MM.1S (cell line): Measurements from ENCODE around the gene WRNIP1.

Experiments
- DNase-seq: peaks from one replicate; pipeline ENCODE4 v3.0.0-alpha.2; 2015
- H2AFZ ChIP-seq: fragments of 300-600 bp; sonication (generic); 2 replicates; pipeline ENCODE4 v1.6.0; 2016; ENCODE audit warnings: antibody characterized with exemption, low read length
- H3F3A ChIP-seq: fragments of 300-600 bp; sonication (generic); 2 replicates; pipeline ENCODE4 v1.6.1; 2016; ENCODE audit warnings: mild to moderate bottlenecking, antibody characterized with exemption, low read length, moderate library complexity, mixed read lengths; ENCODE audit not compliant: insufficient read depth
- H3K27ac ChIP-seq: fragments of 300-600 bp; sonication (generic); 2 replicates; pipeline ENCODE4 v1.5.1; 2016; ENCODE audit warnings: mild to moderate bottlenecking, low read length
- H3K27me3 ChIP-seq: fragments of 300-600 bp; sonication (generic); replicated peaks from 2 replicates; pipeline ENCODE4 v1.6.0; 2016; ENCODE audit warnings: low read length; ENCODE audit not compliant: insufficient read depth
- H3K36me3 ChIP-seq: fragments of 300-600 bp; sonication (generic); replicated peaks from 2 replicates; pipeline ENCODE4 v1.6.1; 2016; ENCODE audit warnings: mild to moderate bottlenecking, low read length, mixed read lengths; ENCODE audit not compliant: insufficient read depth
- H3K4me1 ChIP-seq: fragments of 300-600 bp; sonication (generic); 2 replicates; pipeline ENCODE4 v1.6.1; 2016; ENCODE audit warnings: low read length, mixed read lengths
- H3K4me2 ChIP-seq: fragments of 300-600 bp; sonication (generic); 2 replicates; pipeline ENCODE4 v1.6.0; 2016; ENCODE audit warnings: low read depth, low read length
- H3K4me3 ChIP-seq: fragments of 300-600 bp; sonication (generic); 2 replicates; pipeline ENCODE4 v1.5.1; 2016; ENCODE audit warnings: low read length, mixed read lengths
- H3K79me2 ChIP-seq: fragments of 300-600 bp; sonication (generic); 2 replicates; pipeline ENCODE4 v1.6.1; 2016; ENCODE audit warnings: mixed run types, low read length, mixed read lengths
- H3K9ac ChIP-seq: fragments of 300-600 bp; sonication (generic); 2 replicates; pipeline ENCODE4 v1.6.1; 2016; ENCODE audit warnings: low read length, mixed read lengths
- H3K9me2 ChIP-seq: fragments of 300-600 bp; sonication (generic); replicated peaks from 2 replicates; pipeline ENCODE4 v1.6.1; 2016; ENCODE audit warnings: mild to moderate bottlenecking, low read length, mixed read lengths; ENCODE audit not compliant: insufficient read depth
- H3K9me3 ChIP-seq: fragments of 300-600 bp; sonication (generic); replicated peaks from 2 replicates; pipeline ENCODE4 v1.6.1; 2016; ENCODE audit warnings: mild to moderate bottlenecking, low read length, mixed read lengths; ENCODE audit not compliant: insufficient read depth
- H4K20me1 ChIP-seq: fragments of 300-600 bp; sonication (generic); 2 replicates; pipeline ENCODE4 v1.6.1; 2016; ENCODE audit warnings: mild to moderate bottlenecking, low read length, moderate library complexity, mixed read lengths; ENCODE audit not compliant: insufficient read depth
- CTCF ChIP-seq: fragments of 300-600 bp; sonication (generic); IDR thresholded peaks from 2 replicates; pipeline ENCODE4 v1.5.1; 2016; ENCODE audit warnings: antibody characterized with exemption, low read length, mixed read lengths
- EZH2 ChIP-seq: fragments of 300-600 bp; sonication (generic); optimal IDR thresholded peaks from 2 replicates; pipeline ENCODE3; 2017; ENCODE audit warnings: low read depth, mild to moderate bottlenecking, antibody characterized with exemption, low read length, mixed read lengths
- EZH2phosphoT487 ChIP-seq: fragments of 300-600 bp; sonication (generic); IDR thresholded peaks from 2 replicates; pipeline ENCODE4 v1.6.1; 2018; ENCODE audit warnings: antibody characterized with exemption, low read length

The WRNIP1 gene

GRCh38 chr6:2823104-2823850 lies 58.1 kb downstream of the WRNIP1 start:
- Histone ChIP-seq H3K9ac (no peak overlapping the region), H3K4me2 (no peak overlapping the region), H3K9me3 (no peaks in the 10 kb centered on the region), H3K36me3 (no peaks in the 10 kb centered on the region), H4K20me1 (no peaks in the 10 kb centered on the region), H3K79me2 (no peaks in the 10 kb centered on the region), H3K9me2 (no peaks in the 10 kb centered on the region), H3K27me3 (no peaks in the 10 kb centered on the region), H3F3A (no peaks in the 10 kb centered on the region), H2AFZ (no peak overlapping the region), H3K27ac (no peak overlapping the region), H3K4me1 (no peaks in the 10 kb centered on the region), H3K4me3 (no peak overlapping the region)
- TF ChIP-seq EZH2phosphoT487 (no peak), EZH2 (no peak), CTCF (no peak)
- no peak for DNase-seq

GRCh38 chr6:2826131-2826530 lies 60.9 kb downstream of the WRNIP1 start:
- no peak overlapping the region for H3K9ac ChIP-seq
- no peak overlapping the region for H3K4me3 ChIP-seq
- no peak for DNase-seq
- H3K4me2 ChIP-seq, result no peak overlapping the region
- H2AFZ ChIP-seq, result no peak overlapping the region
- H4K20me1 ChIP-seq, result no peaks in the 10 kb centered on the region
- H3K36me3 ChIP-seq, result no peaks in the 10 kb centered on the region
- no peaks in the 10 kb centered on the region for H3K79me2 ChIP-seq
- no peak for TF ChIP-seq EZH2phosphoT487
- no peak for TF ChIP-seq CTCF
- TF ChIP-seq EZH2, result no peak
- H3K9me3 ChIP-seq, result no peaks in the 10 kb centered on the region
- no peaks in the 10 kb centered on the region for H3K9me2 ChIP-seq
- no peaks in the 10 kb centered on the region for H3K27me3 ChIP-seq
- no peaks in the 10 kb centered on the region for H3K4me1 ChIP-seq
- H3F3A ChIP-seq, result no peaks in the 10 kb centered on the region
- no peak overlapping the region for H3K27ac ChIP-seq

GRCh38 chr6:2827142-2827541 lies 61.9 kb downstream of the WRNIP1 start:
- no peaks in the 10 kb centered on the region for H3K36me3 ChIP-seq
- H3K9ac ChIP-seq, result no peak overlapping the region
- H3K9me3 ChIP-seq, result no peaks in the 10 kb centered on the region
- no peak overlapping the region for H3K4me2 ChIP-seq
- no peaks in the 10 kb centered on the region for H3K9me2 ChIP-seq
- H3K27me3 ChIP-seq, result no peaks in the 10 kb centered on the region
- TF ChIP-seq EZH2phosphoT487, result no peak
- TF ChIP-seq CTCF, result no peak
- TF ChIP-seq EZH2, result no peak
- H3K27ac ChIP-seq, result no peak overlapping the region
- no peaks in the 10 kb centered on the region for H3K4me1 ChIP-seq
- H3F3A ChIP-seq, result no peaks in the 10 kb centered on the region
- no peak for DNase-seq
- H3K4me3 ChIP-seq, result no peak overlapping the region
- H3K79me2 ChIP-seq, result no peaks in the 10 kb centered on the region
- H2AFZ ChIP-seq, result no peak overlapping the region
- H4K20me1 ChIP-seq, result no peaks in the 10 kb centered on the region
